Psoas muscle (tissue), 8 donors: ENCODE results near the gene ENG. TPM values are rescaled to one million over a fixed set of nuclear protein-coding genes. Genes with fewer than 3 reads are reported as not detected.

Experiments used
- ATAC-seq, 4 donors: fragments of 200-7000 bp; cut with Tn5 transposase; one replicate each; pipeline ENCODE4 v1.9.1; 2020; ENCODE audit warnings: moderate library complexity in 3 of 4, mild to moderate bottlenecking in 2 of 4
- DNase-seq, 2 donors: peaks; one replicate each; pipeline ENCODE4 v3.0.0-alpha.2; 2020
- H3K27ac ChIP-seq: fragments of 200-600 bp; one replicate; pipeline ENCODE4 v1.8.0; 2022
- H3K27me3 ChIP-seq, 3 donors: fragments of 200-600 bp in 1 of 3; one replicate each; pipeline versions ENCODE4 v1.6.1 to v1.8.0; 2013 to 2022; ENCODE audit warnings: low read length in 2 of 3, mild to moderate bottlenecking in 2 of 3, moderate library complexity in 1 of 3; ENCODE audit not compliant: insufficient read depth in 3 of 3
- H3K36me3 ChIP-seq, 2 donors: fragments of 200-600 bp in 1 of 2; one replicate each; pipeline versions ENCODE4 v1.6.1 to v1.8.0; 2013 to 2022; ENCODE audit warnings: low read depth in 1 of 2, mild to moderate bottlenecking in 1 of 2, moderate library complexity in 1 of 2; ENCODE audit not compliant: insufficient read depth in 1 of 2
- H3K4me1 ChIP-seq: fragments of 200-600 bp; one replicate; pipeline ENCODE4 v1.8.0; 2022
- H3K4me3 ChIP-seq: fragments of 200-600 bp; one replicate; pipeline ENCODE4 v1.8.0; 2022; ENCODE audit warnings: mild to moderate bottlenecking
- H3K9me3 ChIP-seq: fragments of 200-600 bp; one replicate; pipeline ENCODE4 v1.8.0; 2022
- CTCF ChIP-seq: fragments of 200-600 bp; IDR thresholded peaks from one replicate; pipeline ENCODE4 v1.8.0; 2022; ENCODE audit warnings: antibody characterized with exemption
- WGBS, 3 donors: extraction: QIAGEN DNeasy Blood & Tissue Kit; methylation state at CpG; one replicate each; pipeline versions ENCODE4 v1.1.6 to v1.1.7; 2013; 5-methylcytosine and 5-hydroxymethylcytosine counted together
- intact Hi-C, 2 donors: fragments of 100-400 bp; cut with DNase I; formaldehyde crosslinking; loops; one replicate each; pipeline versions ENCODE4 v1.11.0 to v1.14.2; 2022
- polyA plus RNA-seq, 3 donors: library from polyadenylated mRNA; stranded (reverse); fragments of 200-250 nt; gene quantifications; one replicate each; pipeline ENCODE4 v1.2.3, GENCODE V29; 2013
- total RNA-seq, 4 donors: library from RNA; stranded (reverse); fragmentation: NEBNext Ultra II Directional in 2 of 4; extraction: Animal tissue kit (Norgen Biotek cat#: 25700) in 2 of 4; gene quantifications; one replicate each; pipeline versions ENCODE4 v1.2.1 to v1.2.4, GENCODE V29; 2021 to 2023
- donor health status: healthy with polysubstance abuse.
- donor health status: DM: no; HTN: no; CAD: no; lungs with moderate emphysema.
- donor health status: Bipolar disorder and iron deficiency.
- donor health status: healthy.
- donor health status: DM: yes; HTN: yes; CAD: no.
- donor health status: DM: no; HTN: no; CAD: no.
- donor health status: DM: no; HTN: no; CAD: no.
- donor health status: DM: yes; HTN: yes; CAD: no.

Gene ENG
- total and polyA plus RNA-seq, 7 donors: 22.1 to 80.4 (median 38.6) TPM

DNA sequence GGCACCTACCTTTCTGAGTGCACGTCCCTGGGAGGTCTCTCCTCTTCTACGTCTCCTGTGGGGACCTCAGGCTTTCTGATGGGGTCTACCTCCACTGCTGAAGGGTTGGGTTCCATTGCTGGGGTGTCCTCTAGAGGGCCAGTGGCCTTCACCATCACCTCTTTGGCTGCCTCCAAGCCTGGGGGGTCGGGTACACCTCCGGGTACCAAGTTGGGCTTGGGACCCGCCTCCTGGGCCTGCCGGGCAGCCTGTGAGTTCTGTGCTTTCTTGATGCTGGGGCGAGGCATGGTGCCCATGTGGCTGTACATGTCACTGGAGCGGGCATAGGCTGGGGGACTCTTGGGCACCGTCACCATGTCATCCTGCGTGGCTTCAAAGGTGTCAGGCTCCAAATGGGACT lies 80.5 kb downstream of the ENG start:
- H3K27me3 ChIP-seq: no peaks in the 10 kb centered on the region
- no peak for ATAC-seq
- no peak for TF ChIP-seq CTCF
- no peaks in the 10 kb centered on the region for H3K36me3 ChIP-seq
- H3K4me3 ChIP-seq: no peak overlapping the region
- H3K9me3 ChIP-seq: no peaks in the 10 kb centered on the region
- H3K4me1 ChIP-seq: peaks cover 6% of the 10 kb centered on the region
- 81 to 90% (median 88%) methylated on average over 10 of the region's 10 CpGs for WGBS, 3 donors
- H3K27ac ChIP-seq: no peak overlapping the region
- no peak for DNase-seq
- intact Hi-C loops: no loop called here

DNA sequence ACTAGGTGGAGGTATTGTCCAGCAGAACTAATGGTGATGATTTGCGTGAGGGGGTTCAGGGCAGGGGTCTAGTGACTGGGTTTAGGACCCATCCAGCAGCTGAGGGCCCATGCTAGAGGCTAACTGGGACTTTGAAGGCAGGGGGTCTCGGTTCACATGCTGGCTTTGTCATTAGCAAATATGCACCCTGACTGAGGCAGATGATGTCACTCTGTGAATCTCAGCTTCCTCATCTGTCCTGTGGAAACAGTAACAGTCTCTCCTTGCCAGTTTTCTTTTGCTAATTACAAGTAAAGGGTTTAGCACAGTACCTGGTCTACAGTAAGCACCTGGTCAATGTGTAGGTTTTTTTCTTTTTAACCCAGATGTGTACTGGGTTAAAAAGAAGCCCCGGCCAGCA lies 81.2 kb downstream of the ENG start:
- 85 to 87% (median 86%) methylated on average over 3 of the region's 3 CpGs for WGBS, 3 donors
- DNase-seq (no peak), ATAC-seq (no peak)
- H3K4me1 ChIP-seq: peaks cover 6% of the 10 kb centered on the region
- H3K27me3 ChIP-seq: no peaks in the 10 kb centered on the region
- no peak overlapping the region for H3K4me3 ChIP-seq
- H3K9me3 ChIP-seq: no peaks in the 10 kb centered on the region
- intact Hi-C loops: no loop called here
- TF ChIP-seq CTCF: no peak
- no peaks in the 10 kb centered on the region for H3K36me3 ChIP-seq
- no peak overlapping the region for H3K27ac ChIP-seq

DNA sequence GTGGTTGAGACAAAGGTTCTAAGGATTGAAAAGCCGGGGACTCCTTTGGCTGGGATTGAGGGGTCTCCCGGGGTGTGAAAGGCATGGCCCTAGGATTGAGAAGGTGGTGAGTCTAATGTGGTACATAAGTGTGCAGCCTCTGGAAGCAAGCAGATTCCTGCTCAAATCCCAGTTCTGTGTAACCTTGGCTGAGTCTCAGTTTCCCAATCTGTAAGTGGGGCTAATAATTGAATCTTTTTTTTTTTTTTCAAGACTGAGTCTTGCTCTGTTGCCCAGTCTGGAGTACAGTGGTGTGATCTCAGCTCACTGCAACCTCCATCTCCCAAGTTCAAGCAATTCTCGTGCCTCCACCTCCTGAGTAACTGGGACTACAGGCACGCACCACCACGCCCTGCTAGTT lies 81.9 kb downstream of the ENG start:
- Histone ChIP-seq H3K9me3 (no peaks in the 10 kb centered on the region), H3K27ac (no peak overlapping the region), H3K4me3 (no peak overlapping the region), H3K27me3 (no peaks in the 10 kb centered on the region), H3K4me1 (peaks cover 6% of the 10 kb centered on the region), H3K36me3 (no peaks in the 10 kb centered on the region)
- WGBS, 3 donors: 93 to 95% (median 94%) methylated on average over 5 of the region's 5 CpGs
- no peak for DNase-seq
- no peak for TF ChIP-seq CTCF
- intact Hi-C loops: no loop called here
- ATAC-seq: no peak

GRCh38 chr9:127771570-127772189 lies 82.8 kb downstream of the ENG start:
- no peaks in the 10 kb centered on the region for H3K9me3 ChIP-seq
- intact Hi-C loops: no loop called here
- TF ChIP-seq CTCF: no peak
- peaks cover 6% of the 10 kb centered on the region for H3K4me1 ChIP-seq
- 5 to 8% (median 6%) methylated on average over 12 to 19 of the region's 19 CpGs for WGBS, 3 donors
- H3K4me3 ChIP-seq: peak overlapping the region; percentile 73
- ATAC-seq (no peak), DNase-seq (no peak)
- H3K36me3 ChIP-seq: no peaks in the 10 kb centered on the region
- H3K27me3 ChIP-seq: no peaks in the 10 kb centered on the region
- peak overlapping the region; percentile 55 for H3K27ac ChIP-seq
